ENCODE results near the gene ZNF236. TPM values are rescaled to one million over a fixed set of nuclear protein-coding genes. Genes with fewer than 3 reads are reported as not detected.
"Not testable (repeated sequence)": the region's sequence is repeated elsewhere in the genome, so short reads cannot be mapped to it uniquely, and the experiment has no call there.

ZNF236 gene
- total RNA-seq, 1 experiment from 2014 or later = 22.2 TPM

GRCh38 chr18:76960528-76961035 lies 138.2 kb downstream of the ZNF236 start:
- no peaks in the 10 kb centered on the region for H3K36me3 Mint-ChIP-seq (ENCODE audit: insufficient read depth, unreplicated experiment)
- no TSS peak for BruUV-seq (replicated peaks)

GRCh38 chr18:76962851-76963250 lies 140.5 kb downstream of the ZNF236 start:
- intact Hi-C loops (cut with micrococcal nuclease; ENCODE audit: unreplicated experiment) = no loop called here
- BruUV-seq (replicated peaks) = no TSS peak
- TF ChIP-seq CTCF (IDR thresholded peaks at IDR 0.05; ENCODE audit: unreplicated experiment) = no peak
- no peak for DNase-seq
- H3K27ac Mint-ChIP-seq (ENCODE audit: unreplicated experiment) = no peak overlapping the region
- no peaks in the 10 kb centered on the region for H3K4me1 Mint-ChIP-seq (ENCODE audit: low read depth, unreplicated experiment)
- CTCF ChIA-PET = interaction anchor here (1.4 kb wide), 1 partner anchor 300 kb away, joined by 3 read pairs; no protein-coding TSS in a partner anchor
- H3K9me3 Mint-ChIP-seq (ENCODE audit: low read depth, unreplicated experiment) = no peaks in the 10 kb centered on the region
- no peaks in the 10 kb centered on the region for H3K36me3 Mint-ChIP-seq (ENCODE audit: insufficient read depth, unreplicated experiment)
- H3K4me3 Mint-ChIP-seq (ENCODE audit: low read depth, unreplicated experiment) = no peak overlapping the region
- H3K27me3 Mint-ChIP-seq (ENCODE audit: unreplicated experiment) = peaks cover 42% of the 10 kb centered on the region

More at GRCh38 chr18:76960528-76961035, 138.2 kb downstream of the ZNF236 start:
- Mint-ChIP-seq H3K9me3 (ENCODE audit: low read depth, unreplicated experiment) (no peaks in the 10 kb centered on the region), H3K27ac (ENCODE audit: unreplicated experiment) (no peak overlapping the region), H3K4me3 (ENCODE audit: low read depth, unreplicated experiment) (no peak overlapping the region), H3K27me3 (ENCODE audit: unreplicated experiment) (peaks cover 42% of the 10 kb centered on the region), H3K4me1 (ENCODE audit: low read depth, unreplicated experiment) (peaks cover 8% of the 10 kb centered on the region)
- TF ChIP-seq CTCF (IDR thresholded peaks at IDR 0.05; ENCODE audit: unreplicated experiment) = no peak
- CTCF ChIA-PET = interaction anchor here (1.5 kb wide), 1 partner anchor 22 kb away, joined by 7 read pairs; no protein-coding TSS in a partner anchor
- intact Hi-C loops (cut with micrococcal nuclease; ENCODE audit: unreplicated experiment) = no loop called here
- DNase-seq = no peak

GRCh38 chr18:76963936-76964335 lies 141.6 kb downstream of the ZNF236 start:
- no peak overlapping the region for H3K27ac Mint-ChIP-seq (ENCODE audit: unreplicated experiment)
- BruUV-seq (replicated peaks) = no TSS peak
- CTCF ChIA-PET = interaction anchor here (0.6 to 1.4 kb wide), 3 partner anchors 140 to 299 kb away, joined by 3 read pairs; no protein-coding TSS in a partner anchor
- DNase-seq = no peak
- H3K27me3 Mint-ChIP-seq (ENCODE audit: unreplicated experiment) = peaks cover 42% of the 10 kb centered on the region
- TF ChIP-seq CTCF (IDR thresholded peaks at IDR 0.05; ENCODE audit: unreplicated experiment) = no peak
- intact Hi-C loops (cut with micrococcal nuclease; ENCODE audit: unreplicated experiment) = no loop called here
- no peaks in the 10 kb centered on the region for H3K4me1 Mint-ChIP-seq (ENCODE audit: low read depth, unreplicated experiment)
- no peak overlapping the region for H3K4me3 Mint-ChIP-seq (ENCODE audit: low read depth, unreplicated experiment)
- H3K9me3 Mint-ChIP-seq (ENCODE audit: low read depth, unreplicated experiment) = no peaks in the 10 kb centered on the region
- no peaks in the 10 kb centered on the region for H3K36me3 Mint-ChIP-seq (ENCODE audit: insufficient read depth, unreplicated experiment)

GRCh38 chr18:76965555-76966151 lies 143.3 kb downstream of the ZNF236 start:
- intact Hi-C loops (cut with micrococcal nuclease; ENCODE audit: unreplicated experiment); H3K27ac Mint-ChIP-seq (ENCODE audit: unreplicated experiment); H3K4me1 Mint-ChIP-seq (ENCODE audit: low read depth, unreplicated experiment); H3K4me3 Mint-ChIP-seq (ENCODE audit: low read depth, unreplicated experiment); DNase-seq; CTCF ChIA-PET; H3K9me3 Mint-ChIP-seq (ENCODE audit: low read depth, unreplicated experiment); H3K36me3 Mint-ChIP-seq (ENCODE audit: insufficient read depth, unreplicated experiment); BruUV-seq (replicated peaks): not testable (repeated sequence)
- H3K27me3 Mint-ChIP-seq (ENCODE audit: unreplicated experiment) = peaks cover 29% of the 10 kb centered on the region

- H3K4me3 Mint-ChIP-seq (ENCODE audit: low read depth, unreplicated experiment); H3K9me3 Mint-ChIP-seq (ENCODE audit: low read depth, unreplicated experiment); H3K4me1 Mint-ChIP-seq (ENCODE audit: low read depth, unreplicated experiment); intact Hi-C loops (cut with micrococcal nuclease; ENCODE audit: unreplicated experiment); BruUV-seq (replicated peaks); H3K27ac Mint-ChIP-seq (ENCODE audit: unreplicated experiment); DNase-seq; CTCF ChIA-PET; H3K36me3 Mint-ChIP-seq (ENCODE audit: insufficient read depth, unreplicated experiment): not testable (repeated sequence)
- H3K27me3 Mint-ChIP-seq (ENCODE audit: unreplicated experiment) = peaks cover 19% of the 10 kb centered on the region
Observed at GRCh38 chr18:76967299-76967698, 144.9 kb downstream of the ZNF236 start.

Measured in Calu3 (cell line).